GM18519 (cell line): ENCODE data around the gene LRRC14B.
A peak's percentile ranks its signal among the peaks of the same experiment; 100 is the strongest.

Experiments used
- ATAC-seq: cut with Tn5 transposase; IDR thresholded peaks from one replicate; pipeline ENCODE4 v1.9.1; 2021; ENCODE audit warnings: mild to moderate bottlenecking, moderate library complexity; ENCODE audit not compliant: unreplicated experiment, low FRiP score

LRRC14B gene

GRCh38 chr5:172841-173251, 18.4 kb upstream of the LRRC14B start:
- ATAC-seq, result no peak

- ATAC-seq, result no peak
These were observed 17.7 kb upstream of the LRRC14B start for GRCh38 chr5:173392-174290.

DNA sequence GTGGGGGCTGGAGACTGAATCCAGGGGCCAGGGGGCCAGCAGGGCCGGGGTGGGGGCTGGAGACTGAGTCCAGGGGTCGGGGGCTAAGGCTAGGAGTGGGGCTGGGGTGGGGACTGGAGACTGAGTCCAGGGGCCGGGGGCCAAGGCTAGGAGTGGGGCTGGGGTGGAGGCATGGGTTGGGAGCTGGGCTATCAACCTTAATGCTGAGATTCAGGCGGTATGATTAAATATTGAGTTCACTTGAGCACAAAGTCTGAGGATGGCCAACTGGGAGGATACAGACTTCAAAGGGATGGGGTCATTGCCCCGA, 17.0 kb upstream of the LRRC14B start:
- ATAC-seq, result no peak

GRCh38 chr5:174876-175465, 16.3 kb upstream of the LRRC14B start:
- ATAC-seq, result no peak

DNA sequence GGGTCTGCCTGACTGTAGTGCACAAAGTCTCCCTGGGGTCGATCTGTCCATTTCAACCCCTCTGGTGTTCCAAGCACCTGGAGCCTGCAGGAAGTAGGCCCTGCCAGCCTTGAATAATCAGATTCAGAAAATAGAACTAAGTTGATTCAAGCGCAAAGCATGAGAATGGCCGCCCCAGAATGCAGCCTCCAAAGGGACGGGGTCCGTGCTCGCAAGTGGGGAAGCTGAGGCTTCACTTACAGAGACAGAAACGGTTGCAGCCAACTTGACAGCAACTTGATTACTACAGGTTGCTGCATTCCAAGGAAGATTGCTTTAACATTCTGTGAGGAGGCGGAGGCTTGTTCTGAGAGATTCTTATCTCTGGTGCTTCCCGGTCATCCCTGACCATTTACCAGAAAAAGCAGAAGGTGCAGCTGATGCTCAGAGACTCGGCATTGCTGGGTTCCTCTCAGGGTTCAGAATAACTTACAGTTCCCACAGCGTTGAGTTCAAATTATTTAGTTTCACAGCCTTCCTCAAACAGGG, 14.9 kb upstream of the LRRC14B start:
- no peak for ATAC-seq

DNA sequence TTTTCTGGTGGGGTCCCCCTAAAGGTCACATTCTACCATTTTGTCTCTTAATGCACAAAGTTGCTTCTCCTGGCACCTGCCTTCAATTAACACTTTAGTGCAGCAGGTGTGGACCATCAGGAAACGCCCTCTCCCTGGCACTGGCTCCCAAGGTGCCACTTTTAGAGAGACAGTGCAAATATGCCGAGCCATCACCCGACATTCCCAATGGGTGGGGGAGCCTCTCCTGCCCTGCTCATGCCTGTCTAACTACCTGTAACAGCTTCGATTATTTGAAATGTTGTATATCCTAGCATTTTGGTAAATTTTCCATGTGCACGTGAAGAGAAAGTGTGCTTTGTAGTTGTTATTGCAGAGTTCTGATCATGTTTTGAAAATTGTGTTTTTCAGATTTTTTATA, 13.2 kb upstream of the LRRC14B start:
- no peak for ATAC-seq

- no peak for ATAC-seq
These were observed 11.9 kb upstream of the LRRC14B start for GRCh38 chr5:179401-179800.

GRCh38 chr5:180286-180918, 10.9 kb upstream of the LRRC14B start:
- ATAC-seq, result no peak

DNA sequence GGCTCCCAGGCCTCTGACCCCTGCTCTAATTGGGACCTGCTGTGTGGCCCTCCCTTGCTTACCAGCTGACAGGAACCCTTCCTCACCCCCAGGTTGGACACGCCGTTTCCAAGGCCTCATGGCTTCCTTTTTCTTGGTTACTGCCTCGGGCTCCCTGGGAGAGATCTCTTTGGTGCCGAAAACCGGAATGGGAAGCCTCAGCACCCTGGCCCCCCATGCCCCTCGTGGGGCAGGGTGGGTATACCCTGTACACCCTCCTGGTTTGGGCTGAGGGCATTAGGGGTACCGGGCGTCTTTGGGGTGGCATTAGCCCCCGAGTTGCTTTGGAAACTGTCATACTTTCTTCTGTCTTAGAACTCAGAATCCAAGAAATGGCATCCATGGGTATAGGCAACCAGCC, 10.1 kb upstream of the LRRC14B start:
- no peak for ATAC-seq

DNA sequence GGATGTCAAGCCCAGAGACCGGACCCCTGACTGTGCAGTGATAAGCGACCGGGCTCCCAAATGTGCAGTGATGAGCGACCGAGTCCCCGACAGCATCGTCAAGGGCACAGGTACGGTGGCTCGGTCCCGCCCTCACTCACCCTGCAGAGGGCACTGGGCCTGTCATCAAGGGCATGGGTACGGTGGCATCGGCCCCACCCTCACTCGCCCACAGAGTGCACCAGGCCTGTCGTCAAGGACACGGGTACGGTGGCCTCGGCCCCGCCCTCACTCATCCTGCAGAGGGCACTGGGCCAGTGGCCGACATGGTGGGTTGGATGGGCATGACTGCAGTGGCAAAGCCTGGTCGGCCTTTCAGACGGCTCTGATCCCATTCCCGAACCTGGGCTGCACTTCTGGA, 9.7 kb upstream of the LRRC14B start:
- no peak for ATAC-seq

GRCh38 chr5:182126-182525, 9.2 kb upstream of the LRRC14B start:
- no peak for ATAC-seq

DNA sequence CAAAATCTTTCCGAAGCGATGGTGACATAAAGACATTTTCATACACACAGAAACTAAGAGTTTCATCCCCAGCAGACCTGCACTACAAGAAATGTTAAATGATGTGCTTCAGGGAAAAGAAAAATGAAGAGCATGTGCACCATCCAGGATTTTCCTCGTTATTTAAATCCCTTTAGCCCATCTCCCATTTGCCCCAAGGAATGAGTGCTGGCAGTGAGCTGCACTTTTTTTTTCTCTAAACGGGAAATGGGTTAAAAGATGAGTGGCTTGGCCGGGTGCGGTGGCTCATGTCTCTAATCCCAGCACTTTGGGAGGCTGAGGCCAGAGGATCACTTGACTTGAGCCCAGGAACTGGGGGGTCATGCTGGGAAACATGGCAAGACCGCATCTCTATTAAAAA, 6.8 kb upstream of the LRRC14B start:
- ATAC-seq, result no peak

DNA sequence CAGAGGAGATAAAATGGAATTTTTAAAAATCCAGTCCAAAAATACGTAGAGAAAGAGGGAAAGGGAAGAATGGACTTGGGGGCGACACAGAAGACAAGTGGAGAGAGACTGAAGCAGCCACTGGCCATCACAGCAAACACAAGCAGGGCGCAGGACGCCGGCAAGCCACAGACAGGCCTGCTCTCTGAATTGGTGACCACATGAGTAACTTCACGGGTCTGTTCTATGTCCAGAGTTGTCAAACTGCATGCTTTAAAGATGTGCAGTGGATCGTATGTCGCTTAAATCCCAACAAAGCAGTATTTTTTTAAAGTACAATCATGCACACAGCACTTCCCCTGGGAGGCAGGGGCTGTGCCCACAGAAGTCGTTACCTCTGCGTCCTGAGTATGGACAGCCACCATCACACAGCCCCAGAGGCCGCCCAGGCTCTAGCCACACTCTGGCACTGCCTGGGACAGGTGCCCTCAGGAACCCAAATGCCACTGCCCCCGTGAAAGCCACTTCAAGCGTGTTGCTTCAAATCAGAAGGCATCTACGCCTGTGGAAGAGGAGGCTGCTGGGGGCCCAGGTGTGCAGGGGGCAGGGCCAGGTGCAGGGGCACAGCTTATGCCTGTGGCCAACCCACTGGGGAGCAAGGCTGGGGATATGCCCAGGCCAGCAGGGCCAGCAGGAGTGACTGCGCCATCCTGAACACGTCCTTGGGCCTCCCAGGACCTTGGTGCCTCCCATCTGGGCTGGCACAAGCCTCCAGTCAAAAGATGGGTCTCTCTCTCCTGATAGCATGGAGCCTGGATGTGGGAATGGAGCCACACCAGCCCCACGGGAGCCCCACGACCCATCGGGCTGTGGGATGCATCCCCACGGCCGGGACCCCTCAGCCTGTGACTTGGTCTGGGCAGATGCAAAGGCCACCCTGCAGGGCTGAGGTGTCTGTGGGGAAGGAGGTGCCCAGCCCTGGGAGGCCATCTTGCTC, 5.9 kb upstream of the LRRC14B start:
- no peak for ATAC-seq

DNA sequence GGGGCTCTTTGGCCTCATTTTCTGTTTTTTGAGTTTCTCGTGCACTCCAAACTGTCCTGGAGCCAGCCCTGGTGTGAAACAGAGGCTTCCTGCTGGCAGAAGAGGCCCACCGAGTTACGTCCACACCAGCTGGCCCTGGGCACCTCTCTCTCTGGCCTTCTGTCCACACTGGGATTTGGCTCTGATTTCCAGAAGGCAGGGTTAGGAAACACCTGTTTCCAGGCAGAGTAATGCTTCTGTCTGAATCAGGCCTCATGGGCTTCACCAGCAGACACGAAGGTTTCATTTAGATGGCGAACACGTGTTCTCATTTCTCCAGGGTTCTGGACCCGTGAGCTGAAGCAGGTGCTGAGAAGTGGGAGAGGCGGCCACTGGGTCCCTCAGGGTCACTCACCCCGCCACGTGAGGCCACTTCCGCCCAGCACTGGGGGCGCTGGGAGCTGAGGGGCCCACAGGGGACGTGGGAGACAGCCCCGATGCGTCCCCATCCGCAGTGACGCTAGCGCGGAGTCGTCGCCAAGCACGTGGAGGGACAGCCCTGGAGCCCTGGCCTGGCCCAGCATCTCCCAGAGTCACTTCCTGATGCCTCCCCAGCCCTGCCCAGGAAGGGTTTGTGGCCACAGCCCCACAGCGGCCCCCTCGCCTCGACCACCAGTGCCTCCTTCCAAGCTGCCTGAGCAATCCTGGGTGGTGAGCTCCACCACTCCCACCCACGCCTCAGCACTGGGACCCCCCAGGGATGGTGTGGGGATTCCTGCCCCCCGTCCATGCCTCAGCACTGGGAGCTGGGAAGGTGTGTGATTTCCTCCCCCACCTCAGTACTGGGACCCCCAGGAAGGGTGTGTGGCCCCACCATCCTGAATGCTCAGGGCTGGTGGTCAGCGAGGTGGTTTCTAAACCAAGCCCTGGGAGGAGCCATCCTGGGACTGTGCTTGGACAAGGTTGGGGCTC, 4.9 kb upstream of the LRRC14B start:
- ATAC-seq, result no peak

DNA sequence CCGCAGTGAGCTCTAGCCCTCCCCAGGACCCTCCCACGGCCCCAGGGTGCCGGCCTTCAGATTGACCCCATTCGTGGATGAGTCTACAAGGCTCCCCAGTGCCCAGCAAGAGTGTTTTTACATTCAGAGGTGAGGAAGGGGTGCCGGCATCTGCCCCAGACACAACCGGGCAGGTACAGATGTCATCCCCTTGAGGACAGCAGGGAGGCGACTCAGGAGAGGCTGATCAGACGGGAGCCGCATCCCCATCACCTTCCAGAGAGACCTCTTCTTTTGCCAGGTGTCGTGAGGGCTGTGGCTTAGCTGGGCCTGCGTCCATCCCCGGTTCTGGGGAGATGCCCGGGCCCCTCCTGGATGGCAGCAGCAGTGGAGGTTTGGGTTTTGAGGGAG, 4.3 kb upstream of the LRRC14B start:
- ATAC-seq, result no peak

- no peak for ATAC-seq
These were observed 3.5 kb upstream of the LRRC14B start for GRCh38 chr5:187617-188451.

DNA sequence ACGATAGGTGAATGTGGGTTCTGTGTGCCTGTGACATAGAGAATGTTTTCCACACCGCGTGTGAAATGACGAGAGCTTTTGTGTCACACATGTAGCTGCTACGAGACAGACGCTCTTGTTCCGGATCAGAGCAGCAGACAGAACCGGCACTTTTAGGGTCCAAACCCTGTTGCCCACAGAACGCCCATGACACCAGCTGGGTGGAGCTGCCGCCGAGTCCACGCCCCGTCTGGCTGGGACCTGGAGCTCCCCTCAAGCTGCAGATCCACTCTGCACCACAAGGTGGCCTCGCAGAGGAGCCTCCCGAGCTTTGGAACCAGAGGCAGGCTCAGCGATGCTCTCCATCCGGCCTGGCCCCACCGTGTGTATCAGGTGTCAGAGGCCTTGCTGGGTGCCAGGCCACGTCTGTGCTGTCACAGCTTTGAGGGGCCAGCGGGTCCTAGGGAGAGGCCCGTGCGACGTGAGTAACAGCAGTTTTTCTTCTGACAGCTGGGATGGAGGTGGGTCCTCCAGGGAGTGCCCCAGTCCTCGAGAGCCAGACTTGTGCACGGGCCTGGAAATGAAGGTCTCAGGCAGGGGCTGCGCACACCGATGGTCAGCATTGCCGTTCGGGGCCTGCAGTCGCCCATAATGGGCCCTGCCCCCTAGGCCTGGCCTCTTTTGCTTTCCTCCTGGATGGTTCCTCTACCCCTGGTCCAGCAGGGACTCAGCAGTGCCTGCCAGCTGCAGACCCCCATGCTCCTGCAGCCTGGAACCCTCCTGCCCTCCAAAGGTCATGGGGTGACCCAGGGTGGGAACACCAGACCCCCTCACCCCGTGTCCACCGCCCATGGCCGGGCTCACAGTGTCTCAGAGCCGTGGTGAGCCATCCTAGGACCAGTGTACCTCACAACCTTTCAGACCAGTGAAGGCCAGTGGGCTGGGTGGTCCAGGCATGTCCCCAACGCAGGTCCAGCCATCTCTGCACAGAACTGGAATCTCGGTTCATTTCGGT, 2.5 kb upstream of the LRRC14B start:
- ATAC-seq, result peak; percentile 73
